Superior temporal gyrus (tissue), 1 donor: ENCODE results near the gene PPY.
"Not testable (repeated sequence)": the region's sequence is repeated elsewhere in the genome, so short reads cannot be mapped to it uniquely, and the experiment has no call there.

ENCODE experiments used
- DNase-seq: peaks from one replicate; pipeline ENCODE4 v3.0.0-alpha.2; 2016; ENCODE audit errors: extremely low spot score

Gene PPY

GRCh38 chr17:43905985-43906852, 36.1 kb downstream of the PPY start:
- peak; percentile 88 for DNase-seq

GRCh38 chr17:43905400-43905984, 36.8 kb downstream of the PPY start:
- no peak for DNase-seq

- no peak for DNase-seq
Observed at GRCh38 chr17:43901861-43902589, 40.3 kb downstream of the PPY start.

- no peak for DNase-seq
Observed at GRCh38 chr17:43900858-43901754, 41.2 kb downstream of the PPY start.

GRCh38 chr17:43900183-43900857, 42.0 kb downstream of the PPY start:
- peak; percentile 92 for DNase-seq

GRCh38 chr17:43898446-43898845, 43.8 kb downstream of the PPY start:
- no peak for DNase-seq

DNA sequence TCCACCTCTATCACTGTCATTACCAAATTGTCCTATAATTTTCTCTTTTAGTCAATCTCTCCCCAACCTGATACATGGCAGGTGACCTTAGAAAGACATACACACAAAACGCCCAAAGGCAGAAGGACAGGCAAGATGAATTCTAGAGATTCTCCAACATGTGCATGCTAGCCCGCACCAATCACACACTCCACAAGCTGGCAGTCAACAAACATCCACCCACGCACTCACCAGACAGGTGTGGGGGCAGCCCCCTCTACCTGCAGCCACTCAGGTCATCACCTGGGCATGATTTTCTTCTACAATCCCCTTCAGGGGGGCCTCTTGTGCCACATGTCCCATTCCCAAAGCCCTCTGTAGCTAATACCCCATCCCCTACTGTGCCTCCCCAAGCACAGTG, 44.4 kb downstream of the PPY start:
- DNase-seq: no peak

DNA sequence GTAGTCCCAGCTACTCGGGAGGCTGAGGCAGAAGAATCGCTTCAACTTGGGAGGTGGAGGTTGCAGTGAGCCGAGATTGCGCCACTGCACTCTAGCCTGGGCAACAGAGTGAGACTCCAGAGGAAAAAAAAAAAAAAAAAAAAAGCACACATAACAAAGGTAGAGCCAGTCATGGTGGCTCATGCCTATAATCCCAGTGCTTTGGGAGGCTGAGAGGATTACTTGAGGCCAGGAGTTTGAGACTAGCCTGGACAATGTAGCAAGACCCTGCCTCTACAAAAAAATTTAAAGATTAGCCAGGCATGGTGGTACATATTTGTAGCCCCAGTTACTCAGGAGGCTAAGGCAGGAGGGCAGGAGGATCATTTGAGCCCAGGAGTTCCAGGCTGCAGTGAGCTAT, 47.8 kb downstream of the PPY start:
- DNase-seq: not testable (repeated sequence)

DNA sequence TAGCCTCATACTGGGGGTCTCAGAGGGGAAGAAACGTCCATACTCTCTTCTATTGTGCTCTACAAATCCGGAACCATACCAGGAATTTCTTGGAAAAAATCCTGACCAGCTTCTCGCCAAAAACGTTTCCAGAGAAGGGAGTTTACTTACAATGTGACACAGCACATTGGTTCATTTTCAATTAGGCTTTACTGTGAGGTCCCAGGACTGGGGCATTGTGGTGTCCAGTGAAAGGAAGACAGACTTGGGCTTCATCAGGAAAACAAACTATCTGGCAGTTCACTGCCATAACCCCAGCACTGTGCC, 49.7 kb downstream of the PPY start:
- DNase-seq: no peak

DNA sequence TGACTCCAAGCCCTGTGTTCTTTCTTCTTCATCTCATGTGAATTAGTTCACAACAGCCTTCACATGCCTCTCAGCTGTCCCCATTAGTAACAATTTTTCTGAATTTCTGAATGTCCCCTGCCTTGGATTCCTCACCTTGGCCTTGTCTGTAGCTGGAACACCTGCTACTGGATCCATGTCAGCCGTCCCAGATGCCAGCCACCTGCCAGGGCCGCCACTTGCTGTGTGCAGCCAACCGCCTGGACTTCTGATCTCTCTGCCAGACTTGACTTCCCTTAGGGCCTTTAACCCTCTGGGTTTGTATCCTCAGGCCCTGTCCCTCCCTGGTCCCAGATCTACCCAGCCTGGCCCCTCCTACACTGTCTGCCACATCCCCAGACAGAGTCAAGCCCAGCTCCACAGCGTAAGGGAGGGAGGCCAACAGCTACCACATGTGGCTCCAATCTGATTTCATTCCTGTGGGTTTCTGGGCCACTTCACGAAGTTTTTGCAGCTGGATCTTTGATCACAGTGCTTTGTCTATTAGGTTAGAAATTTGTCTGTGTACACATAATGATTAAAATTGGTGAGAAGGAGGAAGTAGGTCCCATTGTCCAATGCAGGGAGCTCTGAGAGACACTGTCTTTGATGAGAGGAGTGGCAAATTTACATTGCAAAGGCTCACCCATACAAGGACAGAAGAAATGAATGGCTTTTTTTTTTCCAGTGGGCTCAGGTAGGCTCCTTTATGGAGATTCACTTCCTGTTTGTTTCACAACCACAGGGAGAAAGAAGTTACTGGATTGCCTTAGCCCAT, 50.2 kb downstream of the PPY start:
- no peak for DNase-seq
